GM12875 (cell line): ENCODE results near the gene MAGI1.
"Not testable (repeated sequence)": the region's sequence is repeated elsewhere in the genome, so short reads cannot be mapped to it uniquely, and the experiment has no call there.

ENCODE experiments used
- H3K4me3 ChIP-seq: one replicate; pipeline ENCODE4 v1.5.1; 2011; ENCODE audit warnings: low read depth, low read length, control low read depth
- CTCF ChIP-seq: IDR thresholded peaks from 2 replicates; pipeline ENCODE4 v1.5.1; 2011; ENCODE audit warnings: low read depth, mild to moderate bottlenecking, control low read depth, inconsistent platforms, low read length, moderate library complexity, borderline replicate concordance; ENCODE audit not compliant: insufficient read depth

MAGI1 gene

GRCh38 chr3:65871305-65872141, 167.2 kb downstream of the MAGI1 start:
- no peak overlapping the region for H3K4me3 ChIP-seq
- no peak for TF ChIP-seq CTCF

DNA sequence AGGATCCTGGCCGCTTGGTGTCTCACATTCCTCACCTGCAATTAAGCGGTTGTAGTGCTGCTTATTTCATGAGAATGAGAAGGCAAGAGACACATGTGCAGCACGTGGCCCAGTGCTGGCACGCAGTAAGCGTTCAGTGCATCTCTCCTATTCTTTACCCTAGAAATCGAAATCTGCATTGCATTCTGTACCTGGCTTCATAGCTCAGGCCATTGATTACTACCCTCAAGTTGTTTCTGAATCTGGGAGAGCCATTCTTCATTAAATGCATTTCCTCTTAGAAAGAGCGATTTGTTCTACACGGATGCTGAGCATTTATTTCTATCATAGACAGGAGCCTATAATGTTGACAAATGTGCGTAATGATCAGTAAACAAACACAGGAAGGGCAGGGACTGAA, 168.9 kb downstream of the MAGI1 start:
- no peak for TF ChIP-seq CTCF
- H3K4me3 ChIP-seq, result no peak overlapping the region

DNA sequence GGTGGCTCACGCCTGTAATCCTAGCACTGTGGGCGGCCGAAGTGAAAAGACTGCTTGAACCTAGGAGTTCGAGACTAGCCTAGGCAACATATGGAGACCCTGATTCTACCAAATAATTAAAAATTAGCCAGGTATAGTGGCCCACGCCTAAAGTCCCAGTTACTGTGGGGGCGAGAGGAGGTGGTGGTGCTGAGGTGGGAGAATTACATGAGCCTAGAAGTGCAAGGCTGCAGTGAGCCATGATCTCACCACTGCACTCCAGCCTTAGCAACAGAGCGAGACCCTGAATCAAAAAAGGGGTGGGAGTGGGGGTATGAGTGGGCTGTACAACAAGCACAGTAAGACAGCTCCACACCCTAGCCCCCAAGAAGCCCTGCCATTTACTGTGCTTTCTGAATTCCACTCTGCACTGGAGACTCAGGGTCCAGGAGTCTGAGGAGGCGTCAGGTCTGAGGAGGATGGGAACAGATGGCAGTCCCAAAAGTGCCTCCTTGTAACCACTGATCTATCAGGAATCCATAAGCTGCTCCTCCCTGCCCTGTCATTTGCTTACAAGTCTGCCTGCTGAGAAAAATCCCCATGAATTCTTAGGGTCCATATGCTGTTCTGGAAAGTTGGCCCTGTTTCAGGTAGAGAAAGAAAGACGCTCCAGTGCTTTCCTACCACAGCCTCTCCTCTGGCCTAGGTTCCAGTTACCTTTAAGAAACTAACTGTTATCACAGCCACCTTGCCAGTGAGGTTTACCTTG, 171.1 kb downstream of the MAGI1 start:
- TF ChIP-seq CTCF, result no peak
- H3K4me3 ChIP-seq, result no peak overlapping the region

DNA sequence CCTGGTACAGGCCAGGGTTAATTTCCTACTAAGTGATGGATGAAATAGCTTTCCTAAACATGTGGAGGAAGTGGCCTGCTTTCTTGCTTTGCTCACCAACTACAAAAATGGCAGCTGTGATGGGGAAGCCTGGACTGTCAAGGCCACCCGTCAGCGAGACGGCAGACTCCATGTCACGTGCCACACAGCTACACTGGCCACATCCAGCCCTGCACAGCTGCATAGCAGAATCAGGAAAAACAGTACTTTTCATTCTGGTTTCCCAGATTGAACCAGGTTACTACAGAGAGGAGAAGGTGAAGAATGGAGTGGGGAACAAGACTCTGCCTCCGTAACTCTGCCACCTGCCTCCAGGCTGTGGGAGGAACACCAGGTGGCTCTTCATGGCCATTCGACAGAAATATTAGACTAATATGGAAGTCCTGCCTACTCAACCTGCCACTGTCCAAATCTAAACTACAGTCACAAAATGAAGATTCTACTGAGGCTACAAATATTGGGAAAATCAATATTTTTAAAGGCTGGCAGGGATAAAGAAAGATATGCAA, 174.3 kb downstream of the MAGI1 start:
- no peak for TF ChIP-seq CTCF
- H3K4me3 ChIP-seq, result no peak overlapping the region

DNA sequence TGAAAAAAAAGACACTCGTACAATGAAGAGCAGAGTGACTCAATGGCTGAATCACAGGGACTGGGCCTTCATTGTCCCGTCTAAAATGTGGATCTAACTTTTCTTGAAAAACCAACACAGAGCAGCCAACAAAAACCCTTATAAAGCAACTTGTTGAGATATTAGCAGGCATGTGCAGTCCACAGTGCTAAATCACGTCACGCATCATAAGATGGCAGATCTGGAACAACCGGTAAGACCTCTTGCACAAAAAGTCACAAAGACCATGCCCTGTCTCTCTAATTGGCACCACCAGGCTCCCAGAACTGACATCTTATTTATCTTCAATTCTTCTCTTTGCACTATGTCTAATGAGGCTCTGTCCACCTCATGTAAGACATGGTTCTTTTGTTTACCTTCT, 177.0 kb downstream of the MAGI1 start:
- TF ChIP-seq CTCF, result no peak
- H3K4me3 ChIP-seq, result no peak overlapping the region

DNA sequence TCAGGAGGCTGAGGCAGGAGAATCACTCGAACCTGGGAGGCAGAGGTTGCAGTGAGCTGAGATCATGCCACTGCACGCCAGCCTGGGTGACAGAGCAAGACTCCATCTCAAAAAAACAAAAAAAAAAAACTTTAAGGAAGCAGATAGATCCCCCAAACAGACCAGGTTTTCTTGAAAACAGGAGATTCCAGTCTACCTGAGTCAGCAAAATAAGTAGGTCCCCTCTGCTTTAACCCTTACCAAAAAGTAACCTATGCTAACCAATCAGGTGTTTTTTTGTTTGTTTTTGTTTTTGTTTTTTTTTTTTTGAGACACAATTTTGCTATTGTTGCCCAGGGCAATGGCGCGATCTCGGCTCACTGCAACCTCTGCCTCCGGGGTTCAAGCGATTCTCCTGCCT, 179.1 kb downstream of the MAGI1 start:
- H3K4me3 ChIP-seq, result not testable (repeated sequence)

GRCh38 chr3:65858749-65859148, 180.0 kb downstream of the MAGI1 start:
- H3K4me3 ChIP-seq, result no peak overlapping the region
- TF ChIP-seq CTCF, result no peak
